AG09309 (cell line): Measurements from ENCODE around the gene ERVK3-1.
"Not testable (repeated sequence)": the region's sequence is repeated elsewhere in the genome, so short reads cannot be mapped to it uniquely, and the experiment has no call there.

ENCODE experiments used
- DNase-seq: peaks from one replicate; pipeline ENCODE4 v3.0.0-alpha.2; 2010; ENCODE audit warnings: low read depth
- H3K4me3 ChIP-seq: 2 replicates; pipeline ENCODE4 v1.5.1; 2011; ENCODE audit warnings: mild to moderate bottlenecking, low read depth, low read length, moderate library complexity; ENCODE audit not compliant: control insufficient read depth
- CTCF ChIP-seq: IDR thresholded peaks from 2 replicates; pipeline ENCODE4 v1.5.1; 2011; ENCODE audit warnings: mild to moderate bottlenecking, low read depth, low read length, inconsistent platforms; ENCODE audit not compliant: insufficient read depth, control insufficient read depth; ENCODE audit errors: missing control alignments

ERVK3-1 gene

DNA sequence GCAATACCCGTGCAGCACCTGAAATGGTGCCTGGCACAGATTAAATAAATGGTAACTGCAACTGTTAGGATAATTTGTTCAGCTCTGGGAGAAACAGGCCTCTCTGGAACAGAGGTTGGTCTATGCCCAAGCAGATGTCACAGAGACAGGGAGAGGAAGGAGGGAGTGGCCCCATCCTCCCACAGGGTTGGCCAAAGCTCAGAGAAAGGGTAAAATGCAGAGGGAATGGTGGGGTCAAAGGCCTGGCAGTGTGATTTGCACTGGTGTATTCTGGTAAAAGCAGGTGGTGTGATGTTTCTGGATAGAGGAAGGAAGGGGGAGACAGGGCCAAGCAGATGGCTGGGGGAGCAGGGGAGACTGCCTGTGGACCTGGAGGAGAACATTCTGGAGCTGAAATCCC lies 31.0 kb downstream of the ERVK3-1 start:
- DNase-seq, result no peak
- TF ChIP-seq CTCF, result no peak
- no peak overlapping the region for H3K4me3 ChIP-seq

- no peak for TF ChIP-seq CTCF
- DNase-seq, result no peak
- no peak overlapping the region for H3K4me3 ChIP-seq
Observed at GRCh38 chr19:58336820-58337219, 31.6 kb downstream of the ERVK3-1 start.

DNA sequence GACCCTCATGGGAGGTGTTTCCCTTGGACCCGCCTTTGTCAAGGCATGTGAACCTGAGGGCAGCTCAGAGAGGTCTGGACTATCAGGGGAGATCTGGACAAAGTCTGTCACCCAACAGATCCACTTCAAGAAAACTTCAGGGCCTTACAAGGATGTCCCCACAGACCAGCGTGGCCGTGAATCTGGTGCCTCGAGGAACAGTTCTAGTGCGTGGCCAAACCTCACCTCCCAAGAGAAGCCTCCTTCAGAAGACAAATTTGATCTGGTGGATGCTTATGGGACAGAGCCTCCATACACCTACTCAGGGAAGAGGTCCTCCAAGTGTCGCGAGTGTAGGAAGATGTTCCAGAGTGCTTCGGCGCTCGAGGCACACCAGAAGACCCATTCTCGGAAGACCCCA lies 33.2 kb downstream of the ERVK3-1 start:
- no peak for DNase-seq
- no peak overlapping the region for H3K4me3 ChIP-seq
- no peak for TF ChIP-seq CTCF

GRCh38 chr19:58338825-58339558 lies 33.8 kb downstream of the ERVK3-1 start:
- no peak for TF ChIP-seq CTCF
- no peak for DNase-seq
- no peak overlapping the region for H3K4me3 ChIP-seq

DNA sequence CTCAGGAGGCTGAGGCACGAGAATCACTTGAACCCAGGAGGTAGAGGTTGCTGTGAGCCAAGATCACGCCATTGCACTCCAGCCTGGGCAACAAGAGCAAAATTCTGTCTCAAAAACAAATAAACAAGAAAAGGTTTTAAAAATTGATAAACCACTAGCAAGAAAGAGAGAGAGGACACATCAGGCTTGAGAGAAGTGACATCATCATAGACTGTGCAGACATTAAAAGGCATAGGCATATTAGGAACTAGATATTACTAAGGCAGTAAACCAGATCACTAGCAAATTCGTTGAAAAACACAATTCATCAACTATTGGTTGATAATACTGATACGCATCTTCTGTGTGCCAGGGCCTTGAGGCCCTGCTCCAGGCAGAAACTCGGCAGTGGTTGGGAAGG lies 40.4 kb downstream of the ERVK3-1 start:
- no peak for DNase-seq
- no peak overlapping the region for H3K4me3 ChIP-seq
- TF ChIP-seq CTCF, result no peak

GRCh38 chr19:58346961-58347929 lies 42.1 kb downstream of the ERVK3-1 start:
- no peak for DNase-seq
- peak overlapping the region; percentile 83 for H3K4me3 ChIP-seq
- no peak for TF ChIP-seq CTCF

DNA sequence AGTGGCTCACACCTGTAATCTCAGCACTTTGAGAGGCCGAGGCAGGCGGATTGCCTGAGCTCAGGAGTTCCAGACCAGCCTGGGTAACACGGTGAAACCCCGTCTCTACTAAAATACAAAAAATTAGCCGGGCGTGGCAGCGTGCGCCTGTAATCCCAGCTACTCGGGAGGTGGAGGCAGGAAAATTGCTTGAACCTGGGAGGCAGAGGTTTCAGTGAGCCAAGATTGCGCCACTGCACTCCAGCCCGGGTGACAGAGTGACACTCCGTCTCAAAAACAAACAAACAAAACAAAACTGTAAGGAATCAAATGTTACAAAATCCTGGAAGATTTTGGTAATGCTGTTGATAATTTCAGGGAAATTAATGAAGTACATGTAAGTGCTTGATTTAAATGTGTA lies 42.9 kb downstream of the ERVK3-1 start:
- not testable (repeated sequence) for DNase-seq
- H3K4me3 ChIP-seq, result peak overlapping the region; percentile 83
